H1 (cell line): ENCODE measurements around the gene NOS1AP. TPM values are rescaled to one million over a fixed set of nuclear protein-coding genes. Genes with fewer than 3 reads are reported as not detected.

ENCODE experiments used
- CTCF ChIA-PET: fragments of 300-600 bp; sonication (Branson Sonifier 250); formaldehyde crosslinking; loops from one replicate; lab custom pipeline; 2021; ENCODE audit not compliant: partially characterized antibody; lab: Charles Lee
- POLR2A ChIA-PET: fragments of 300-600 bp; sonication (Branson Sonifier 250); formaldehyde crosslinking; loops from one replicate; lab custom pipeline; 2021; ENCODE audit warnings: inconsistent platforms; ENCODE audit not compliant: partially characterized antibody; lab: Charles Lee
- DNase-seq, 2 experiments: peaks; one replicate each; pipeline versions ENCODE4 v3.0.0 to v3.0.0-alpha.2; 2010 to 2022; ENCODE audit warnings: low spot score in 2 of 2, low read depth in 1 of 2, mixed read lengths in 1 of 2
- FAIRE-seq: peaks from 2 replicates; lab custom pipeline; 2011; peaks lifted over from hg19 to GRCh38; lab: Jason Lieb, UNC
- H2AFZ ChIP-seq: 2 replicates; pipeline ENCODE4 v1.8.1; 2012; ENCODE audit warnings: low read length, inconsistent platforms
- H2AK5ac ChIP-seq: 2 replicates; pipeline ENCODE4 v1.6.1; 2013; ENCODE audit warnings: low read depth, low read length
- H2BK120ac ChIP-seq: replicated peaks from 2 replicates; pipeline ENCODE3; 2013; ENCODE audit warnings: low read depth, low read length, inconsistent platforms
- H2BK12ac ChIP-seq: 2 replicates; pipeline ENCODE4 v1.6.1; 2013; ENCODE audit warnings: low read depth, low read length
- H2BK15ac ChIP-seq: 2 replicates; pipeline ENCODE4 v1.6.1; 2013; ENCODE audit warnings: low read length
- H2BK20ac ChIP-seq: 2 replicates; pipeline ENCODE4 v1.6.1; 2013; ENCODE audit warnings: low read length
- H2BK5ac ChIP-seq: 2 replicates; pipeline ENCODE4 v1.6.1; 2013; ENCODE audit warnings: low read depth, low read length
- H3K14ac ChIP-seq: 2 replicates; pipeline ENCODE4 v1.6.1; 2013; ENCODE audit warnings: inconsistent platforms; ENCODE audit not compliant: insufficient read length
- H3K18ac ChIP-seq: 2 replicates; pipeline ENCODE4 v1.6.1; 2013; ENCODE audit warnings: low read length; ENCODE audit errors: extremely low read depth
- H3K23ac ChIP-seq: 2 replicates; pipeline ENCODE4 v1.6.1; 2013; ENCODE audit warnings: inconsistent platforms; ENCODE audit not compliant: insufficient read length
- H3K23me2 ChIP-seq: 2 replicates; pipeline ENCODE4 v1.6.1; 2013; ENCODE audit warnings: low read depth, low read length
- H3K27ac ChIP-seq: 2 replicates; pipeline ENCODE4 v1.6.1; 2011; ENCODE audit warnings: low read depth, low read length, inconsistent platforms
- H3K27me3 ChIP-seq, 4 experiments: replicated peaks in 1 of 4; 1 replicate in 1 of 4; 2 replicates in 3 of 4; pipeline versions ENCODE4 v1.6.1 to v1.8.1; 2011 to 2013; ENCODE audit warnings: low read length in 3 of 4, mild to moderate bottlenecking in 3 of 4, inconsistent platforms in 2 of 4, mixed read lengths in 2 of 4, moderate library complexity in 1 of 4; ENCODE audit not compliant: control insufficient read depth in 3 of 4, insufficient read depth in 3 of 4; ENCODE audit errors: extremely low read depth in 1 of 4
- H3K36me3 ChIP-seq, 4 experiments: 2 replicates each; pipeline versions ENCODE4 v1.6.1 to v1.8.1; 2011 to 2013; ENCODE audit warnings: mild to moderate bottlenecking in 4 of 4, low read length in 3 of 4, moderate library complexity in 2 of 4, control low read depth in 1 of 4, inconsistent platforms in 1 of 4; ENCODE audit not compliant: insufficient read depth in 4 of 4, control insufficient read depth in 2 of 4
- H3K4ac ChIP-seq: replicated peaks from 2 replicates; pipeline ENCODE3; 2013; ENCODE audit warnings: low read length, low read depth, mixed read lengths, inconsistent platforms; ENCODE audit not compliant: insufficient read length
- H3K4me1 ChIP-seq, 4 experiments: replicated peaks in 1 of 4; 1 replicate in 1 of 4; 2 replicates in 3 of 4; pipeline versions ENCODE4 v1.6.1 to v1.8.1; 2011 to 2013; ENCODE audit warnings: low read length in 3 of 4, inconsistent platforms in 2 of 4, mixed read lengths in 1 of 4; ENCODE audit not compliant: insufficient read depth in 4 of 4, control insufficient read depth in 3 of 4
- H3K4me2 ChIP-seq, 2 experiments: 2 replicates each; pipeline versions ENCODE4 v1.6.1 to v1.8.1; 2011 to 2013; ENCODE audit warnings: low read depth in 2 of 2, low read length in 2 of 2, control low read depth in 1 of 2, inconsistent platforms in 1 of 2, mild to moderate bottlenecking in 1 of 2; ENCODE audit not compliant: insufficient read depth in 1 of 2
- H3K4me3 ChIP-seq, 4 experiments: fragments of 200-600, 300-600 bp in 1 of 4; sonication (generic), shearing (Covaris generic), sonication (Bioruptor Twin) in 1 of 4; 2 replicates each; pipeline versions ENCODE4 v1.5.1 to v1.8.1; 2011 to 2016; ENCODE audit warnings: low read length in 4 of 4, low read depth in 3 of 4, control low read depth in 2 of 4, inconsistent platforms in 2 of 4, mild to moderate bottlenecking in 2 of 4, mixed read lengths in 1 of 4, moderate library complexity in 1 of 4; ENCODE audit not compliant: insufficient read depth in 2 of 4; ENCODE audit errors: extremely low read depth in 1 of 4
- H3K56ac ChIP-seq: replicated peaks from 2 replicates; pipeline ENCODE3; 2013; ENCODE audit warnings: low read depth, mild to moderate bottlenecking, mixed read lengths, low read length, inconsistent platforms; ENCODE audit not compliant: insufficient read length
- H3K79me1 ChIP-seq: 2 replicates; pipeline ENCODE4 v1.6.1; 2013; ENCODE audit warnings: low read depth, low read length, control low read depth
- H3K79me2 ChIP-seq, 2 experiments: 2 replicates each; pipeline versions ENCODE4 v1.6.1 to v1.8.1; 2012 to 2013; ENCODE audit warnings: low read length in 2 of 2, mild to moderate bottlenecking in 2 of 2, inconsistent platforms in 1 of 2; ENCODE audit not compliant: insufficient read depth in 2 of 2, control insufficient read depth in 1 of 2
- H3K9ac ChIP-seq, 4 experiments: replicated peaks in 1 of 4; 1 replicate in 1 of 4; 2 replicates in 3 of 4; pipeline versions ENCODE4 v1.6.1 to v1.8.1; 2011 to 2013; ENCODE audit warnings: low read depth in 3 of 4, low read length in 3 of 4, control low read depth in 2 of 4, mild to moderate bottlenecking in 2 of 4, moderate library complexity in 2 of 4, inconsistent platforms in 1 of 4; ENCODE audit errors: extremely low read depth in 1 of 4
- H3K9me3 ChIP-seq, 2 experiments: 2 replicates each; pipeline versions ENCODE4 v1.6.1 to v1.8.1; 2012 to 2013; ENCODE audit warnings: mild to moderate bottlenecking in 2 of 2, moderate library complexity in 2 of 2, control low read depth in 1 of 2, inconsistent platforms in 1 of 2, low read depth in 1 of 2, low read length in 1 of 2, mixed read lengths in 1 of 2; ENCODE audit not compliant: insufficient read depth in 2 of 2
- H4K20me1 ChIP-seq, 2 experiments: replicated peaks in 1 of 2; 2 replicates each; pipeline versions ENCODE3 to v1.8.1; 2011 to 2013; ENCODE audit warnings: inconsistent platforms in 2 of 2, low read length in 2 of 2, mild to moderate bottlenecking in 1 of 2; ENCODE audit not compliant: insufficient read depth in 2 of 2, control insufficient read depth in 1 of 2
- H4K5ac ChIP-seq: 2 replicates; pipeline ENCODE4 v1.6.1; 2013; ENCODE audit warnings: low read length, low read depth, mixed read lengths, inconsistent platforms; ENCODE audit not compliant: insufficient read length
- H4K8ac ChIP-seq: 2 replicates; pipeline ENCODE4 v1.8.0; 2013; ENCODE audit warnings: mild to moderate bottlenecking, moderate library complexity, low read length, inconsistent platforms; ENCODE audit not compliant: insufficient read depth; ENCODE audit errors: extremely low read depth
- H4K91ac ChIP-seq: replicated peaks from 2 replicates; pipeline ENCODE3; 2013; ENCODE audit warnings: low read length, mixed read lengths, inconsistent platforms; ENCODE audit not compliant: insufficient read length
- CBX5 ChIP-seq: fragments of 300-800, 300-1000 bp; sonication (generic); IDR thresholded peaks from 2 replicates; pipeline ENCODE4 v1.7.1; 2016; ENCODE audit warnings: antibody characterized with exemption, low read length, low read depth
- CBX8 ChIP-seq: fragments of 300-800, 300-1000 bp; sonication (generic); IDR thresholded peaks from 2 replicates; pipeline ENCODE4 v1.7.1; 2016; ENCODE audit warnings: low read depth, low read length, borderline replicate concordance
- CEBPB ChIP-seq: IDR thresholded peaks from 2 replicates; pipeline ENCODE4 v1.6.1; 2012; ENCODE audit warnings: low read depth, low read length
- CHD1 ChIP-seq: IDR thresholded peaks from 2 replicates; pipeline ENCODE4 v1.6.1; 2012; ENCODE audit warnings: low read depth, low read length, improper control_type of control experiment
- EGR1 ChIP-seq: IDR thresholded peaks from 2 replicates; pipeline ENCODE4 v1.6.1; 2011; ENCODE audit warnings: low read depth, low read length, borderline replicate concordance
- HDAC6 ChIP-seq: IDR thresholded peaks from one replicate; pipeline ENCODE4 v1.7.1; 2012; ENCODE audit warnings: low read depth, mild to moderate bottlenecking, inconsistent platforms, low read length, moderate library complexity
- NANOG ChIP-seq: IDR thresholded peaks from 2 replicates; pipeline ENCODE4 v1.6.1; 2011; ENCODE audit warnings: low read length, low read depth, mild to moderate bottlenecking, inconsistent platforms; ENCODE audit not compliant: insufficient read depth, poor library complexity, severe bottlenecking
- PHF8 ChIP-seq: fragments of 200-600 bp; sonication (generic); conservative IDR thresholded peaks from 2 replicates; pipeline ENCODE4 v1.7.1; 2012; ENCODE audit warnings: low read depth, mild to moderate bottlenecking, inconsistent platforms, low read length, moderate library complexity
- POLR2AphosphoS5 ChIP-seq: IDR thresholded peaks from 2 replicates; pipeline ENCODE4 v1.6.1; 2011; ENCODE audit warnings: low read depth, low read length
- POU5F1 ChIP-seq: IDR thresholded peaks from 2 replicates; pipeline ENCODE4 v1.6.1; 2011; ENCODE audit warnings: low read depth, mild to moderate bottlenecking, low read length, moderate library complexity
- SIRT6 ChIP-seq: IDR thresholded peaks from one replicate; pipeline ENCODE4 v1.7.1; 2012; ENCODE audit warnings: low read length, inconsistent platforms
- SP1 ChIP-seq: IDR thresholded peaks from 2 replicates; pipeline ENCODE4 v1.6.1; 2011; ENCODE audit warnings: low read depth, low read length
- TAF1 ChIP-seq: IDR thresholded peaks from 2 replicates; pipeline ENCODE4 v1.6.1; 2011; ENCODE audit warnings: mild to moderate bottlenecking, low read depth, low read length
- TAF7 ChIP-seq: optimal IDR thresholded peaks from 2 replicates; pipeline ENCODE3; 2011; ENCODE audit warnings: low read depth, mild to moderate bottlenecking, inconsistent platforms, low read length, moderate library complexity, borderline replicate concordance
- TCF12 ChIP-seq: IDR thresholded peaks from 2 replicates; pipeline ENCODE4 v1.6.1; 2011; ENCODE audit warnings: low read depth, mild to moderate bottlenecking, low read length
- WGBS, 2 experiments: shearing (Covaris generic) in 1 of 2; methylation state at CpG; one replicate each; pipeline versions ENCODE4 v1.1.6 to v1.1.7; 2013 to 2015; ENCODE audit warnings: low lambda C conversion rate in 2 of 2, mixed read lengths in 2 of 2, inconsistent platforms in 1 of 2, low coverage in 1 of 2, missing lambda C conversion rate in 1 of 2; ENCODE audit not compliant: insufficient replicate concordance in 2 of 2, insufficient coverage in 1 of 2, insufficient read length in 1 of 2; ENCODE audit errors: extremely low coverage in 1 of 2, missing lambda C conversion rate in 1 of 2; 5-methylcytosine and 5-hydroxymethylcytosine counted together
- polyA plus RNA-seq, 7 experiments: library from polyadenylated mRNA; depleted of rRNA in 3 of 7; stranded (reverse) in 5 of 7; unstranded in 2 of 7; fragments of >200 nt in 5 of 7; fragments of 200-250 nt in 2 of 7; gene quantifications; 1 replicate in 5 of 7; 2 replicates in 1 of 7; 4 replicates in 1 of 7; pipeline versions ENCODE4 v1.2.1 to v1.2.3, GENCODE V29; 2011 to 2013; ENCODE audit warnings: missing spikeins in 2 of 7, mixed read lengths in 2 of 7
- total RNA-seq: library from RNA; stranded (reverse); fragmentation: NEBNext Ultra II Directional; extraction: Animal tissue kit (Norgen Biotek cat#: 25700); gene quantifications from 2 replicates; pipeline ENCODE4 v1.2.1, GENCODE V29; 2021
- TF ChIP-seq, protein P1 (sequence below): IDR thresholded peaks from 2 replicates; pipeline ENCODE4 v1.6.1; 2012; ENCODE audit warnings: inconsistent platforms

NOS1AP gene
- total and polyA plus RNA-seq, 2 of the 8 experiments (the other 6 are each of a cell fraction or from before 2014, with no cell fraction given) = 2.4 to 12.1 TPM

DNA sequence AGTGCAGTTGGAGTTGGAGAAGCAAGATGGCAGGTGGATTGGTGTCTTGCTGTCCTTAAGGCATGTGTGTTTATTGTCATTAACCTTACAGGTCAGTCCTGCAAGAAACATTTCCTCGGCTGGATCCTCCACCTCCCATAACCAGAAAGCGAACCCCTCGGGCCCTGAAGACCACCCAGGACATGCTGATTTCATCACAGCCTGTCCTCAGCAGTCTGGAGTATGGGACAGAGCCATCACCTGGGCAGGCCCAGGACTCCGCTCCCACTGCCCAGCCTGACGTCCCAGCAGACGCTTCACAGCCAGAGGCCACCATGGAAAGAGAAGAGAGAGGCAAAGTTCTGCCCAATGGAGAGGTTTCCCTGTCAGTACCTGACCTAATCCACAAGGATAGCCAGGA lies 313.6 kb downstream of the NOS1AP start:
- CTCF ChIA-PET = interaction anchor here (0.6 to 8.1 kb wide), 7 partner anchors 9 to 346 kb away, joined by 3 to 44 read pairs (median 4); no protein-coding TSS in a partner anchor
- Histone ChIP-seq H3K4me2 (no peak overlapping the region), H2BK20ac (no peak overlapping the region), H3K18ac (no peak overlapping the region), H3K4me1 (0 out of 7 replicates have a peak, but pooled peaks cover 0 to under 1% (median 0%) of the 10 kb centered on the region in 4 experiments), H3K36me3 (peaks cover 0 to 5% (median 2%) of the 10 kb centered on the region in 4 experiments; a peak in 1 of 8 replicates), H2BK120ac (no peak overlapping the region), H2BK5ac (no peak overlapping the region), H3K4me3 (no peak overlapping the region), H4K8ac (no peak overlapping the region), H4K20me1 (no peaks in the 10 kb centered on the region), H2AK5ac (no peak overlapping the region), H3K14ac (no peak overlapping the region), H2BK12ac (no peak overlapping the region), H3K27me3 (no peaks in the 10 kb centered on the region), H2BK15ac (no peak overlapping the region), H3K23ac (no peak overlapping the region), H4K5ac (no peak overlapping the region), H3K56ac (no peak overlapping the region), H3K23me2 (no peaks in the 10 kb centered on the region), H4K91ac (no peak overlapping the region), H3K9me3 (no peaks in the 10 kb centered on the region), H2AFZ (no peak overlapping the region), H3K9ac (no peak overlapping the region), H3K27ac (no peak overlapping the region), H3K4ac (no peak overlapping the region), H3K79me1 (no peaks in the 10 kb centered on the region), H3K79me2 (no peaks in the 10 kb centered on the region)
- FAIRE-seq (no peak), DNase-seq (no peak)
- WGBS, 2 experiments = 96% methylated on average over 6 of the region's 6 CpGs; no CpG with 5 or more reads in 1 of the 2 experiments
- POLR2A ChIA-PET = interaction anchor here (1.1 kb wide), 1 partner anchor 16 kb away, joined by 3 read pairs; no protein-coding TSS in a partner anchor
- no peak for TF ChIP-seq EGR1
- no peak for TF ChIP-seq TCF12
- TF ChIP-seq CHD1 = no peak
- TF ChIP-seq HDAC6 = no peak
- no peak for TF ChIP-seq TAF7
- TF ChIP-seq CBX8 = no peak
- TF ChIP-seq SP1 = no peak
- TF ChIP-seq SIRT6 = no peak
- TF ChIP-seq TAF1 = no peak
- no peak for TF ChIP-seq CEBPB
- no peak for TF ChIP-seq POLR2AphosphoS5
- no peak for TF ChIP-seq NANOG
- TF ChIP-seq POU5F1 = no peak
- TF ChIP-seq PHF8 = no peak
- TF ChIP-seq, protein P1, sequence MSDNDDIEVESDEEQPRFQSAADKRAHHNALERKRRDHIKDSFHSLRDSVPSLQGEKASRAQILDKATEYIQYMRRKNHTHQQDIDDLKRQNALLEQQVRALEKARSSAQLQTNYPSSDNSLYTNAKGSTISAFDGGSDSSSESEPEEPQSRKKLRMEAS = no peak
- TF ChIP-seq CBX5 = no peak
